VCaP (cell line): ENCODE measurements around the gene TP53TG5.

Experiments
- H3K27ac ChIP-seq: fragments of 450-650 bp; 2 replicates; pipeline ENCODE4 v1.5.1; 2017
- CTCF ChIP-seq: fragments of 450-650 bp; conservative IDR thresholded peaks from 2 replicates; pipeline ENCODE4 v1.5.1; 2017; ENCODE audit warnings: mild to moderate bottlenecking, moderate library complexity

The TP53TG5 gene

GRCh38 chr20:45329497-45330319 is 48.4 kb downstream of the TP53TG5 start:
- peak overlapping the region; percentile 64 for H3K27ac ChIP-seq
- no peak for TF ChIP-seq CTCF

GRCh38 chr20:45328451-45328850 is 49.7 kb downstream of the TP53TG5 start:
- TF ChIP-seq CTCF: no peak
- peak overlapping the region; percentile 64 for H3K27ac ChIP-seq

GRCh38 chr20:45325371-45325770 is 52.8 kb downstream of the TP53TG5 start:
- H3K27ac ChIP-seq: no peak overlapping the region

GRCh38 chr20:45323731-45324130 is 54.4 kb downstream of the TP53TG5 start:
- no peak overlapping the region; the same call in 1 of the 2 replicates for H3K27ac ChIP-seq
- no peak for TF ChIP-seq CTCF

More at GRCh38 chr20:45325371-45325770, 52.8 kb downstream of the TP53TG5 start:
- no peak for TF ChIP-seq CTCF

GRCh38 chr20:45322952-45323383 is 55.2 kb downstream of the TP53TG5 start:
- TF ChIP-seq CTCF: peak; percentile 68
- H3K27ac ChIP-seq: peak overlapping the region; percentile 69
